Mesenchymal stem cell (in vitro differentiated cells and primary cell): ENCODE measurements around the gene NOTCH1.

Experiments used
- DNase-seq: peaks from one replicate; pipeline ENCODE4 v3.0.0-alpha.2; 2013
- H2AFZ ChIP-seq: one replicate; pipeline ENCODE4 v1.6.1; 2013; ENCODE audit warnings: low read depth, mild to moderate bottlenecking, control low read depth, inconsistent platforms, low read length, moderate library complexity
- H2AK5ac ChIP-seq: 2 replicates; pipeline ENCODE4 v1.6.1; 2013; ENCODE audit warnings: low read length, moderate library complexity, mild to moderate bottlenecking, inconsistent platforms; ENCODE audit not compliant: severe bottlenecking
- H2BK120ac ChIP-seq: one replicate; pipeline ENCODE4 v1.6.1; 2013; ENCODE audit warnings: low read depth, mild to moderate bottlenecking, inconsistent platforms, low read length, moderate library complexity
- H2BK12ac ChIP-seq, 2 experiments: one replicate each; pipeline ENCODE4 v1.6.1; 2013; ENCODE audit warnings: inconsistent platforms in 2 of 2, low read length in 2 of 2, mild to moderate bottlenecking in 2 of 2, moderate library complexity in 2 of 2, control low read depth in 1 of 2
- H2BK15ac ChIP-seq: one replicate; pipeline ENCODE4 v1.6.1; 2013; ENCODE audit warnings: mild to moderate bottlenecking, low read depth, inconsistent platforms; ENCODE audit not compliant: poor library complexity, severe bottlenecking
- H2BK5ac ChIP-seq: 2 replicates; pipeline ENCODE4 v1.6.1; 2013; ENCODE audit warnings: low read depth, mild to moderate bottlenecking, low read length, control low read depth, inconsistent platforms; ENCODE audit not compliant: poor library complexity, severe bottlenecking
- H3K14ac ChIP-seq, 2 experiments: one replicate each; pipeline ENCODE4 v1.6.1; 2013; ENCODE audit warnings: inconsistent platforms in 2 of 2, low read length in 2 of 2, control low read depth in 1 of 2, mild to moderate bottlenecking in 1 of 2, moderate library complexity in 1 of 2
- H3K18ac ChIP-seq, 2 experiments: one replicate each; pipeline ENCODE4 v1.6.1; 2013; ENCODE audit warnings: inconsistent platforms in 2 of 2, low read length in 2 of 2, control low read depth in 1 of 2, low read depth in 1 of 2, mild to moderate bottlenecking in 1 of 2
- H3K23ac ChIP-seq, 2 experiments: one replicate each; pipeline ENCODE4 v1.6.1; 2013; ENCODE audit warnings: inconsistent platforms in 2 of 2, low read length in 2 of 2, mild to moderate bottlenecking in 2 of 2, moderate library complexity in 2 of 2, control low read depth in 1 of 2
- H3K27ac ChIP-seq: 2 replicates; pipeline ENCODE4 v1.5.1; 2013; ENCODE audit warnings: mild to moderate bottlenecking, moderate library complexity, low read length, control low read depth, inconsistent platforms; ENCODE audit not compliant: poor library complexity, severe bottlenecking
- H3K27me3 ChIP-seq, 2 experiments: 2 replicates each; pipeline versions ENCODE4 v1.6.1 to v1.7.0; 2013; ENCODE audit warnings: low read length in 2 of 2, mild to moderate bottlenecking in 2 of 2, moderate library complexity in 2 of 2, control low read depth in 1 of 2, inconsistent platforms in 1 of 2; ENCODE audit not compliant: control insufficient read depth in 1 of 2, insufficient read depth in 1 of 2
- H3K36me3 ChIP-seq, 2 experiments: 2 replicates each; pipeline versions ENCODE4 v1.6.1 to v1.7.0; 2013; ENCODE audit warnings: low read length in 2 of 2, control low read depth in 1 of 2, inconsistent platforms in 1 of 2, low read depth in 1 of 2, mild to moderate bottlenecking in 1 of 2; ENCODE audit not compliant: insufficient read depth in 2 of 2, control insufficient read depth in 1 of 2
- H3K4ac ChIP-seq, 2 experiments: one replicate each; pipeline ENCODE4 v1.6.1; 2013; ENCODE audit warnings: inconsistent platforms in 2 of 2, low read length in 2 of 2, mild to moderate bottlenecking in 2 of 2, moderate library complexity in 2 of 2, control low read depth in 1 of 2, low read depth in 1 of 2
- H3K4me1 ChIP-seq: 2 replicates; pipeline ENCODE4 v1.6.1; 2013; ENCODE audit warnings: low read depth, low read length, control low read depth; ENCODE audit not compliant: control insufficient read depth, insufficient read depth
- H3K4me2 ChIP-seq: 2 replicates; pipeline ENCODE4 v1.6.1; 2013; ENCODE audit warnings: low read length, mild to moderate bottlenecking, inconsistent platforms; ENCODE audit not compliant: poor library complexity, severe bottlenecking
- H3K4me3 ChIP-seq, 2 experiments: 2 replicates each; pipeline versions ENCODE4 v1.5.1 to v1.7.0; 2013; ENCODE audit warnings: low read length in 2 of 2, mild to moderate bottlenecking in 2 of 2, control low read depth in 1 of 2, low read depth in 1 of 2; ENCODE audit not compliant: insufficient read depth in 1 of 2
- H3K79me1 ChIP-seq: replicated peaks from 2 replicates; pipeline ENCODE4 v1.6.1; 2013; ENCODE audit warnings: mild to moderate bottlenecking, control low read depth, low read length, inconsistent platforms; ENCODE audit not compliant: poor library complexity, severe bottlenecking
- H3K9ac ChIP-seq: 2 replicates; pipeline ENCODE4 v1.7.0; 2013; ENCODE audit warnings: mild to moderate bottlenecking, low read length, moderate library complexity
- H3K9me3 ChIP-seq: 2 replicates; pipeline ENCODE4 v1.7.0; 2013; ENCODE audit warnings: mild to moderate bottlenecking, low read length; ENCODE audit not compliant: control insufficient read depth
- H4K8ac ChIP-seq: one replicate; pipeline ENCODE4 v1.6.1; 2013; ENCODE audit warnings: inconsistent platforms, mild to moderate bottlenecking, low read length, moderate library complexity
- H4K91ac ChIP-seq: one replicate; pipeline ENCODE4 v1.6.1; 2013; ENCODE audit warnings: mild to moderate bottlenecking, low read length, inconsistent platforms
- WGBS: methylation state at CpG from one replicate; pipeline ENCODE4 v1.1.7; 2013; ENCODE audit warnings: mixed read lengths; 5-methylcytosine and 5-hydroxymethylcytosine counted together

The NOTCH1 gene

DNA sequence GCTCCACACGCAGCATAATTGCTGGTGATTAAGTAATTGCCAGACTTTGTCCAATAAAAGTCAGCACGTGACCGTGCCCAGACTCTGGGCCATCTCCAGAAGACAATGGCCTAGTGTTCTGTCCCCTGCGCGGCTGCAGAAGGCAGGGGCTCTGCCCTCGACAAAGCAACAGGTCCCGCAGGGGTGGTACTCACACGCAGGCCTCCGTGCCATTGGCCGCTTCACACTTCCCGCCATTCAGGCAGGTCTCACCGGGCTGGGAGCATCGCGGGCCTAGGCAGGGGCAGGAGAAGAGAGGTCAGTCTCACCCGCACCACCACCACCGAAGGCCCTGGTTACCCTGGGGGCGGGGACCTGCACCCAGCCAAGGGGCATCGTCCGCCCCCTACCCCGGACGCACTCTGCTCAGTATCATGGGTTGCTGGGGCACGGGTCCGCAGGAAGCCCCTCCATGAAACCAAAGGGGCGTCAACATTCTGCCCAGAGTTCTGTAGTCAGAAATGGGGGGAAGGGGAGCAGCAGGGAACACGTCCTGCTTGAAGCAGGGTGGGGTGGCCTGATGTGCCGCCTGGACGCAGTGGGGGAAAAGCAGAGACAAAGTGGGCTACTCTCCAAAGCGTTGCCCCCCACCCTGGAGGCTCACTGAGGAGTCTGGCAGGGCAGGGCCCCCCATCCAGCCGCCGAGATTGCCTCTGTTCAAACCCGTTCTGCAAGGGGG is 1.9 kb downstream of the NOTCH1 start:
- Histone ChIP-seq H3K4me3 (peak overlapping the region; percentile 79 to 81), H3K18ac (peak overlapping the region in 1 of 2 experiments; percentile 96), H3K23ac (peak overlapping the region in 1 of 2 experiments; percentile 59), H3K27ac (no peak overlapping the region), H3K9me3 (no peaks in the 10 kb centered on the region), H4K8ac (no peak overlapping the region), H2BK12ac (peak overlapping the region in 1 of 2 experiments; percentile 32), H3K4me2 (peak overlapping the region; percentile 92), H3K4me1 (peaks cover 46% of the 10 kb centered on the region), H2BK120ac (no peak overlapping the region), H3K36me3 (peaks cover 0 to 50% of the 10 kb centered on the region in 2 experiments), H2AK5ac (no peak overlapping the region), H4K91ac (no peak overlapping the region), H2AFZ (no peak overlapping the region), H2BK5ac (no peak overlapping the region), H3K4ac (peak overlapping the region in 1 of 2 experiments; percentile 60), H3K27me3 (no peaks in the 10 kb centered on the region), H3K14ac (peak overlapping the region in 1 of 2 experiments; percentile 99), H3K79me1 (peaks cover 41% of the 10 kb centered on the region), H3K9ac (peak overlapping the region; percentile 80), H2BK15ac (no peak overlapping the region)
- no peak for DNase-seq
- 71% methylated on average over 31 of the region's 31 CpGs for WGBS

DNA sequence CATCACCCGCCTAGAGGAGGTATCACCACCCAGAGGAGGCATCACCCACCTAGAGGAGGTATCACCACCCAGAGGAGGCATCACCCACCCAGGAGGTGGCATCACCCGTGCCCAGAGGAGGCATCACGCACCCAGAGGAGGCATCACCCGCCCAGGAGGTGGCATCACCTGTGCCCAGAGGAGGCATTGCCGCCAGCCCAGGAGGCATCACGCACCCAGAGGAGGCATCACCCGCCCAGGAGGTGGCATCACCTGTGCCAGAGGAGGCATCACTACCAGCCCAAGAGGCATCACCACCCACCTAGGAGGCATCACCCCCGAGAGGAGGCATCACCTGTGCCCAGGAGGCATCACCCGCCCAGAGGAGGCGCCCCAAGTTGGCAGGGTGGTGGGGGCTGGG is 2.6 kb downstream of the NOTCH1 start:
- no peak overlapping the region for H2BK5ac ChIP-seq
- H3K18ac ChIP-seq, result peak overlapping the region in 1 of 2 experiments; percentile 34
- H2AFZ ChIP-seq, result no peak overlapping the region
- WGBS, result over 99% methylated on average over 10 of the region's 10 CpGs
- no peak overlapping the region for H4K8ac ChIP-seq
- peaks cover 0 to 56% of the 10 kb centered on the region in 2 experiments for H3K36me3 ChIP-seq
- H3K9me3 ChIP-seq, result no peaks in the 10 kb centered on the region
- no peaks in the 10 kb centered on the region for H3K27me3 ChIP-seq
- H2AK5ac ChIP-seq, result no peak overlapping the region
- H2BK120ac ChIP-seq, result no peak overlapping the region
- peaks cover 42% of the 10 kb centered on the region for H3K4me1 ChIP-seq
- H3K4ac ChIP-seq, result no peak overlapping the region
- no peak overlapping the region for H3K9ac ChIP-seq
- no peak overlapping the region for H3K23ac ChIP-seq
- no peak overlapping the region for H2BK15ac ChIP-seq
- H2BK12ac ChIP-seq, result no peak overlapping the region
- no peak overlapping the region for H3K4me3 ChIP-seq
- peak overlapping the region in 1 of 2 experiments; percentile 46 for H3K14ac ChIP-seq
- no peak overlapping the region for H4K91ac ChIP-seq
- H3K79me1 ChIP-seq, result peaks cover 46% of the 10 kb centered on the region
- H3K4me2 ChIP-seq, result no peak overlapping the region
- H3K27ac ChIP-seq, result no peak overlapping the region
- no peak for DNase-seq

DNA sequence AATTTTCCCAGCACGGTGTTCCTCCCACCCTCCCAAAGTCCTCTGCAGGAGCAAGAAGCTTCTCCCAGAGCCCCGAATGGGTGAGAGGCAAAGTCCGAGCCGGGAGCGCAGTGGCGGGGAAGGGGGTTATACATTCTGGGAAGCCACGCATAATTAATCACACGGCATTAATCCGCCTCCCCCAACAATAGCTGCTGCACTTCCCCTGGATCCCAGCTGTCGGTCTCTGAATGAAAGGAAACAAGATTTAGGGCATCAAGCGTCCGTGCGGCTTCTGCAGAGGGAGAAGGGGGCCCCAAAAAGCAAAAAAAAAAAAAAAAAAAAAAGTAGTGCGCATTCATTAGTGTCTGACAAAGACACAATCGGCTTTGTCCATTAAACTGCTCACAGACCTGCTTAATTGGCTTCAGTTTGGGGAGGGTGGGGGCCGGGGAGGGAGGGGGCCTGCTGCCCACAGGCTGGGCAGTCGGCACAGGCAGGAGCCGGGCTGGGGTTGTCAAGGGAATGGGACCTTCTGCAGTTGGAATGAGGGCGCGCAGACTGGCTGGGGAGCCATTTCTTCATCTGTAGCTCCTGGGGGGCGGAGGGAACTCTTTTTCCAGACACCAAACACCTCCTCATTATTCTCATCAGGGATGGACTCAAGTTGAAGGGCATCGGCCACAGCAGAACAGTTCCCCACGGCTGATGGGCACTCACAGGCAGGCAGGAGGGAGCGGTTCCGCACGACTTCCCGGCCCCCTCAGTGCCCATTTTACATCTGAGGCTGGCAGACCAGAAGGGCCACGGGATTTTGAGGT is 3.4 kb downstream of the NOTCH1 start:
- H3K79me1 ChIP-seq, result peaks cover 46% of the 10 kb centered on the region
- 96% methylated on average over 24 of the region's 28 CpGs for WGBS
- no peak overlapping the region for H3K4ac ChIP-seq
- no peak overlapping the region for H2AFZ ChIP-seq
- H3K4me3 ChIP-seq, result no peak overlapping the region
- H2BK12ac ChIP-seq, result no peak overlapping the region
- no peaks in the 10 kb centered on the region for H3K27me3 ChIP-seq
- H4K91ac ChIP-seq, result no peak overlapping the region
- no peak for DNase-seq
- H2AK5ac ChIP-seq, result no peak overlapping the region
- H4K8ac ChIP-seq, result no peak overlapping the region
- H3K18ac ChIP-seq, result no peak overlapping the region
- H3K14ac ChIP-seq, result no peak overlapping the region
- H3K9ac ChIP-seq, result no peak overlapping the region
- H2BK5ac ChIP-seq, result no peak overlapping the region
- H2BK120ac ChIP-seq, result no peak overlapping the region
- peaks cover 0 to 63% of the 10 kb centered on the region in 2 experiments for H3K36me3 ChIP-seq
- H3K4me2 ChIP-seq, result no peak overlapping the region
- no peak overlapping the region for H2BK15ac ChIP-seq
- H3K27ac ChIP-seq, result no peak overlapping the region
- H3K9me3 ChIP-seq, result no peaks in the 10 kb centered on the region
- peaks cover 34% of the 10 kb centered on the region for H3K4me1 ChIP-seq
- no peak overlapping the region for H3K23ac ChIP-seq

DNA sequence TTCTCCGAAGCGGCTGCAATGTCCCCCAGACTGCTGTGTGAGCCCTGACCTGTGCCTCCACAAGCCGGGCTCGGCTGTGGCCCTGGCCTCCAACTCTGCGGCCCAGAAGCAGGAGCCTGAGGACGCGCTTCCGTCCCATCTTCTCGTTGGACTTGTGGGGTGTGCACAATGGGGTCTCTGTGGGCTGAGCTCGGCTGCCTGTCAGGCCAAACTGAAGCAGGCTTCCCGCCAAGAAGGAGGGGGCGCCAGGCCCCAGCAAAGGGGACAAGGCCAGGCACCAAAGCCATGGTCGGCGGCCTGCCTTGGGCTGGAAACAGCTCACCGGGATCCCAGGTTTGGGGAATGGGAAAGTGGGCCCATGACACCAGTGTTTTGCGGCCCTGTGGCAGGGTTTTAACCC is 4.1 kb downstream of the NOTCH1 start:
- Histone ChIP-seq H4K8ac (no peak overlapping the region), H2BK15ac (no peak overlapping the region), H3K14ac (no peak overlapping the region), H3K9ac (no peak overlapping the region), H3K27ac (no peak overlapping the region), H4K91ac (no peak overlapping the region), H3K18ac (no peak overlapping the region), H2AK5ac (no peak overlapping the region), H3K27me3 (no peaks in the 10 kb centered on the region), H2BK5ac (no peak overlapping the region), H3K79me1 (peaks cover 50% of the 10 kb centered on the region), H3K4me3 (no peak overlapping the region), H3K4ac (no peak overlapping the region), H3K23ac (no peak overlapping the region), H3K4me1 (peaks cover 27% of the 10 kb centered on the region), H2BK12ac (peak overlapping the region in 1 of 2 experiments; percentile 52), H3K36me3 (peaks cover 0 to 70% of the 10 kb centered on the region in 2 experiments), H3K9me3 (no peaks in the 10 kb centered on the region), H3K4me2 (no peak overlapping the region), H2AFZ (no peak overlapping the region), H2BK120ac (no peak overlapping the region)
- no peak for DNase-seq
- WGBS, result 96% methylated on average over 16 of the region's 16 CpGs
